HepG2 (cell line): ENCODE data around the gene CDC42EP5. TPM values are rescaled to one million over a fixed set of nuclear protein-coding genes. Genes with fewer than 3 reads are reported as not detected.

Experiments
- ATAC-seq: fragments of 200-7000 bp; cut with Tn5 transposase; 3 replicates; pipeline ENCODE4 v1.9.1; 2020; ENCODE audit warnings: mild to moderate bottlenecking, moderate library complexity
- BruUV-seq: library from RNA; stranded (reverse); fragments of 400-500 nt; replicated peaks from 2 replicates; lab custom pipeline; 2021; lab: Mats Ljungman, UMichigan
- CTCF ChIA-PET: fragments of 300-600 bp; formaldehyde crosslinking; extraction: SDS; loops from one replicate; lab custom pipeline; 2021; ENCODE audit warnings: low total read pairs, inconsistent platforms, low intra/inter-chr PET ratio; lab: Yijun Ruan, JAX
- POLR2A ChIA-PET: fragments of 350-600 bp; sonication (Branson Sonifier 250); formaldehyde crosslinking; loops from one replicate; lab custom pipeline; 2020; ENCODE audit warnings: antibody characterized with exemption, inconsistent platforms; lab: Yijun Ruan, JAX
- DNase-seq: peaks from one replicate; pipeline ENCODE4 v3.0.0-alpha.2; 2015; ENCODE audit warnings: low spot score
- FAIRE-seq: peaks from 3 replicates; lab custom pipeline; 2011; peaks lifted over from hg19 to GRCh38; lab: Jason Lieb, UNC
- H2AFZ ChIP-seq: one replicate; pipeline ENCODE4 v1.6.1; 2011; ENCODE audit warnings: low read length, inconsistent platforms
- H3K27ac ChIP-seq: fragments of 300-600 bp; 3 replicates; pipeline ENCODE4 v1.8.0; 2011; ENCODE audit warnings: mixed run types, mild to moderate bottlenecking, mixed read lengths, low read length, inconsistent platforms; ENCODE audit not compliant: insufficient read depth; ENCODE audit errors: extremely low read length
- H3K27me3 ChIP-seq, 2 experiments: fragments of 200-600 bp in 1 of 2; 2 replicates in 1 of 2; 3 replicates in 1 of 2; pipeline versions ENCODE4 v1.6.0 to v1.8.0; 2011; ENCODE audit warnings: low read length in 2 of 2, mild to moderate bottlenecking in 2 of 2, moderate library complexity in 2 of 2, inconsistent platforms in 1 of 2; ENCODE audit not compliant: insufficient read depth in 2 of 2, control insufficient read depth in 1 of 2
- H3K36me3 ChIP-seq, 2 experiments: fragments of 200-600 bp in 1 of 2; replicated peaks in 1 of 2; 2 replicates in 1 of 2; 3 replicates in 1 of 2; pipeline versions ENCODE4 v1.5.1 to v1.8.0; 2011; ENCODE audit warnings: low read length in 2 of 2, inconsistent platforms in 1 of 2; ENCODE audit not compliant: insufficient read depth in 2 of 2, control insufficient read depth in 1 of 2
- H3K4me1 ChIP-seq: 2 replicates; pipeline ENCODE4 v1.5.1; 2012; ENCODE audit warnings: low read length, inconsistent platforms; ENCODE audit not compliant: insufficient read depth
- H3K4me2 ChIP-seq: 2 replicates; pipeline ENCODE4 v1.6.0; 2011; ENCODE audit warnings: low read depth, low read length, inconsistent platforms
- H3K4me3 ChIP-seq, 3 experiments: fragments of 200-600 bp in 1 of 3; sonication (generic), shearing (Covaris generic) in 1 of 3; replicated peaks in 1 of 3; 2 replicates each; pipeline ENCODE4 v1.5.1; 2011 to 2016; ENCODE audit warnings: low read length in 3 of 3, inconsistent platforms in 2 of 3, low read depth in 2 of 3, mild to moderate bottlenecking in 2 of 3, control low read depth in 1 of 3, mixed read lengths in 1 of 3; ENCODE audit not compliant: insufficient read depth in 1 of 3
- H3K79me2 ChIP-seq: one replicate; pipeline ENCODE4 v1.6.1; 2011; ENCODE audit warnings: low read length, inconsistent platforms; ENCODE audit not compliant: insufficient read depth
- H3K9ac ChIP-seq: 2 replicates; pipeline ENCODE4 v1.6.0; 2011; ENCODE audit warnings: mild to moderate bottlenecking, low read depth, low read length, inconsistent platforms; ENCODE audit not compliant: insufficient read depth
- H3K9me3 ChIP-seq: 2 replicates; pipeline ENCODE4 v1.5.1; 2012; ENCODE audit warnings: mild to moderate bottlenecking, low read length
- H4K20me1 ChIP-seq: 2 replicates; pipeline ENCODE4 v1.6.0; 2011; ENCODE audit warnings: inconsistent platforms, mild to moderate bottlenecking, low read length, moderate library complexity; ENCODE audit not compliant: insufficient read depth
- AGO2 ChIP-seq: fragments of 200-400 bp; formaldehyde crosslinking; optimal IDR thresholded peaks from 2 replicates; pipeline ENCODE3; 2017; ENCODE audit warnings: mild to moderate bottlenecking, low read depth, low read length, moderate library complexity
- BORCS8-MEF2B ChIP-seq: sonication (generic); formaldehyde crosslinking; IDR thresholded peaks from 2 replicates; pipeline ENCODE4 v1.8.0; 2022; ENCODE audit warnings: mild to moderate bottlenecking, missing genetic modification reagents
- PCBP1 ChIP-seq: fragments of 200-400 bp; formaldehyde crosslinking; IDR thresholded peaks from 2 replicates; pipeline ENCODE4 v1.6.1; 2017; ENCODE audit warnings: mild to moderate bottlenecking, low read depth, low read length, borderline replicate concordance
- RBFOX2 ChIP-seq: fragments of 200-400 bp; formaldehyde crosslinking; IDR thresholded peaks from 2 replicates; pipeline ENCODE4 v1.6.1; 2017; ENCODE audit warnings: low read depth, mild to moderate bottlenecking, low read length
- ZNF451 ChIP-seq: sonication (generic); formaldehyde crosslinking; IDR thresholded peaks from 2 replicates; pipeline ENCODE4 v1.5.0; 2020; ENCODE audit warnings: mild to moderate bottlenecking, missing genetic modification reagents
- ZSCAN22 ChIP-seq: sonication (generic); formaldehyde crosslinking; IDR thresholded peaks from 2 replicates; pipeline ENCODE4 v1.4.0; 2020; ENCODE audit warnings: mild to moderate bottlenecking, missing genetic modification reagents
- WGBS: methylation state at CpG from one replicate; pipeline ENCODE4 v1.1.6; 2017; ENCODE audit warnings: low lambda C conversion rate; 5-methylcytosine and 5-hydroxymethylcytosine counted together
- in situ Hi-C: cut with HindIII; loops from 2 replicates; pipeline ENCODE4 v1.10.0; 2017; ENCODE audit warnings: low pct_unique_long_range_greater_than_20kb; ENCODE audit not compliant: extremely low pct_ligation_motif_present
- intact Hi-C: fragments of 100-400 bp; cut with micrococcal nuclease; formaldehyde crosslinking; loops from one replicate; pipeline ENCODE4 v1.10.0; 2022; ENCODE audit not compliant: unreplicated experiment
- polyA plus RNA-seq, 8 experiments: library from polyadenylated mRNA; depleted of rRNA in 3 of 8; stranded (reverse) in 7 of 8; unstranded in 1 of 8; fragments of >200 nt; fragmentation: Illumina TruSeq in 4 of 8; extraction: Trizol in 4 of 8; gene quantifications; 2 replicates each; pipeline versions ENCODE4 v1.2.1 to v1.2.3, GENCODE V29; 2011 to 2016; ENCODE audit warnings: low read depth in 4 of 8, missing spikeins in 1 of 8, mixed read lengths in 1 of 8; ENCODE audit not compliant: insufficient read depth in 1 of 8
- total RNA-seq, 5 experiments: library from RNA; depleted of rRNA; stranded (reverse); fragments of >200 nt; fragmentation: Illumina TruSeq; extraction: Trizol; gene quantifications; 2 replicates each; pipeline ENCODE4 v1.2.3, GENCODE V29; 2016; ENCODE audit warnings: low read depth in 1 of 5
- TF ChIP-seq, protein P1 (sequence below): IDR thresholded peaks from 2 replicates; pipeline ENCODE4 v1.6.1; 2018; ENCODE audit warnings: missing genetic modification reagents, mild to moderate bottlenecking, missing compliant biosample characterization
- TF ChIP-seq, protein P2 (sequence below): sonication (generic); formaldehyde crosslinking; IDR thresholded peaks from 2 replicates; pipeline ENCODE4 v1.4.0; 2020; ENCODE audit warnings: missing genetic modification reagents, borderline replicate concordance

Gene CDC42EP5
- total and polyA plus RNA-seq, 2 of the 13 experiments (the other 11 are each of a cell fraction or from before 2014, with no cell fraction given): 0.41 to 1.6 TPM

GRCh38 chr19:54435551-54436016 is 37.5 kb downstream of the CDC42EP5 start:
- in situ Hi-C loops: no loop called here
- no peak for TF ChIP-seq ZNF451
- TF ChIP-seq ZSCAN22 (CRISPR knock-in tag): peak; percentile 88
- TF ChIP-seq, protein P1, sequence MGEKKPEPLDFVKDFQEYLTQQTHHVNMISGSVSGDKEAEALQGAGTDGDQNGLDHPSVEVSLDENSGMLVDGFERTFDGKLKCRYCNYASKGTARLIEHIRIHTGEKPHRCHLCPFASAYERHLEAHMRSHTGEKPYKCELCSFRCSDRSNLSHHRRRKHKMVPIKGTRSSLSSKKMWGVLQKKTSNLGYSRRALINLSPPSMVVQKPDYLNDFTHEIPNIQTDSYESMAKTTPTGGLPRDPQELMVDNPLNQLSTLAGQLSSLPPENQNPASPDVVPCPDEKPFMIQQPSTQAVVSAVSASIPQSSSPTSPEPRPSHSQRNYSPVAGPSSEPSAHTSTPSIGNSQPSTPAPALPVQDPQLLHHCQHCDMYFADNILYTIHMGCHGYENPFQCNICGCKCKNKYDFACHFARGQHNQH (CRISPR knock-in tag): no peak
- TF ChIP-seq PCBP1: peak; percentile 31; the same call in 1 of the 2 replicates
- TF ChIP-seq, protein P2, sequence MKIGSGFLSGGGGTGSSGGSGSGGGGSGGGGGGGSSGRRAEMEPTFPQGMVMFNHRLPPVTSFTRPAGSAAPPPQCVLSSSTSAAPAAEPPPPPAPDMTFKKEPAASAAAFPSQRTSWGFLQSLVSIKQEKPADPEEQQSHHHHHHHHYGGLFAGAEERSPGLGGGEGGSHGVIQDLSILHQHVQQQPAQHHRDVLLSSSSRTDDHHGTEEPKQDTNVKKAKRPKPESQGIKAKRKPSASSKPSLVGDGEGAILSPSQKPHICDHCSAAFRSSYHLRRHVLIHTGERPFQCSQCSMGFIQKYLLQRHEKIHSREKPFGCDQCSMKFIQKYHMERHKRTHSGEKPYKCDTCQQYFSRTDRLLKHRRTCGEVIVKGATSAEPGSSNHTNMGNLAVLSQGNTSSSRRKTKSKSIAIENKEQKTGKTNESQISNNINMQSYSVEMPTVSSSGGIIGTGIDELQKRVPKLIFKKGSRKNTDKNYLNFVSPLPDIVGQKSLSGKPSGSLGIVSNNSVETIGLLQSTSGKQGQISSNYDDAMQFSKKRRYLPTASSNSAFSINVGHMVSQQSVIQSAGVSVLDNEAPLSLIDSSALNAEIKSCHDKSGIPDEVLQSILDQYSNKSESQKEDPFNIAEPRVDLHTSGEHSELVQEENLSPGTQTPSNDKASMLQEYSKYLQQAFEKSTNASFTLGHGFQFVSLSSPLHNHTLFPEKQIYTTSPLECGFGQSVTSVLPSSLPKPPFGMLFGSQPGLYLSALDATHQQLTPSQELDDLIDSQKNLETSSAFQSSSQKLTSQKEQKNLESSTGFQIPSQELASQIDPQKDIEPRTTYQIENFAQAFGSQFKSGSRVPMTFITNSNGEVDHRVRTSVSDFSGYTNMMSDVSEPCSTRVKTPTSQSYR (CRISPR knock-in tag): peak; percentile 37; the same call in 1 of the 2 replicates
- TF ChIP-seq AGO2: peak; percentile 6
- TF ChIP-seq RBFOX2: peak; percentile 65
- TF ChIP-seq BORCS8-MEF2B (CRISPR knock-in tag): no peak
- BruUV-seq: no TSS peak
- no peak for ATAC-seq
- no peak overlapping the region for H3K9ac ChIP-seq
- H3K27ac ChIP-seq: no peak overlapping the region
- CTCF ChIA-PET: no interaction called here
- DNase-seq: no peak
- H3K79me2 ChIP-seq: no peaks in the 10 kb centered on the region
- no peaks in the 10 kb centered on the region for H3K4me1 ChIP-seq
- peaks cover 0 to 1% of the 10 kb centered on the region in 2 experiments; a peak in 1 of 5 replicates for H3K36me3 ChIP-seq
- H3K4me2 ChIP-seq: no peak overlapping the region
- H4K20me1 ChIP-seq: peaks cover 4% of the 10 kb centered on the region; the same call in 1 of the 2 replicates
- no peaks in the 10 kb centered on the region for H3K27me3 ChIP-seq
- H3K9me3 ChIP-seq: no peaks in the 10 kb centered on the region
- intact Hi-C loops: no loop called here
- no peak overlapping the region for H2AFZ ChIP-seq
- no peak for FAIRE-seq
- POLR2A ChIA-PET: interaction anchor here (1.1 to 1.4 kb wide), 4 partner anchors 13 to 28 kb away, joined by 3 to 5 read pairs (median 4); partner anchors contain the start of genes LENG8 and LENG9
- no peak overlapping the region for H3K4me3 ChIP-seq
- 93% methylated on average over 13 of the region's 16 CpGs for WGBS
